NB4 (cell line): ENCODE data around the gene OSER1.
A peak's percentile ranks its signal among the peaks of the same experiment; 100 is the strongest.

Experiments used
- DNase-seq: peaks from one replicate; pipeline ENCODE4 v3.0.0; 2010; ENCODE audit warnings: low read depth
- H3K4me3 ChIP-seq: one replicate; pipeline ENCODE4 v1.5.1; 2011; ENCODE audit warnings: mild to moderate bottlenecking, low read depth, low read length, moderate library complexity
- CTCF ChIP-seq: IDR thresholded peaks from one replicate; pipeline ENCODE4 v1.5.1; 2012; ENCODE audit warnings: low read depth, low read length
- MAX ChIP-seq: IDR thresholded peaks from 2 replicates; pipeline ENCODE4 v1.6.1; 2011; ENCODE audit warnings: low read depth, low read length
- MYC ChIP-seq: IDR thresholded peaks from 2 replicates; pipeline ENCODE4 v1.6.1; 2011; ENCODE audit warnings: low read depth, low read length
- POLR2A ChIP-seq: IDR thresholded peaks from 2 replicates; pipeline ENCODE4 v1.6.1; 2011; ENCODE audit warnings: mild to moderate bottlenecking; ENCODE audit not compliant: insufficient read length; ENCODE audit errors: extremely low read depth

Gene OSER1

GRCh38 chr20:44210406-44211176 lies at the start of gene OSER1:
TSS of gene OSER1 (minus strand) at chr20:44210771. CDS start at chr20:44206957, 3,814 bp downstream.
- DNase-seq: peak; percentile 97
- TF ChIP-seq CTCF (no peak), MAX (peak; percentile 100), MYC (peak; percentile 99), POLR2A (peak; percentile 53)
- peak within 1 kb of the TSS; percentile 94 for H3K4me3 ChIP-seq

GRCh38 chr20:44258226-44258890 lies 47.8 kb upstream of the OSER1 start:
- DNase-seq: no peak
- no peak for TF ChIP-seq MYC
- no peak for TF ChIP-seq MAX
- TF ChIP-seq CTCF: no peak
- no peak for TF ChIP-seq POLR2A
- no peak overlapping the region for H3K4me3 ChIP-seq

- TF ChIP-seq MAX (no peak), MYC (no peak), CTCF (no peak), POLR2A (no peak)
- DNase-seq: no peak
These were observed 46.4 kb upstream of the OSER1 start for GRCh38 chr20:44256961-44257360.

GRCh38 chr20:44255942-44256341 lies 45.4 kb upstream of the OSER1 start:
- H3K4me3 ChIP-seq: no peak overlapping the region
- TF ChIP-seq POLR2A (no peak), MAX (no peak)
- DNase-seq: no peak

More at GRCh38 chr20:44256961-44257360, 46.4 kb upstream of the OSER1 start:
- no peak overlapping the region for H3K4me3 ChIP-seq

- no peak overlapping the region for H3K4me3 ChIP-seq
- DNase-seq: no peak
- TF ChIP-seq MAX (no peak), POLR2A (no peak), CTCF (no peak), MYC (no peak)
These were observed 43.5 kb upstream of the OSER1 start for GRCh38 chr20:44254073-44254472.

- TF ChIP-seq MYC: no peak
- no peak for TF ChIP-seq CTCF
- no peak for TF ChIP-seq POLR2A
- no peak for TF ChIP-seq MAX
- no peak overlapping the region for H3K4me3 ChIP-seq
These were observed 43.0 kb upstream of the OSER1 start for GRCh38 chr20:44253528-44253927.

More at GRCh38 chr20:44253528-44253927, 43.0 kb upstream of the OSER1 start:
- DNase-seq: no peak
